T-helper 22 cell (primary cell): Measurements from ENCODE around the gene FBXL17.

Experiments used
- DNase-seq: peaks from one replicate; pipeline ENCODE4 v3.0.0-alpha.2; 2020; ENCODE audit warnings: low read depth

FBXL17 gene

DNA sequence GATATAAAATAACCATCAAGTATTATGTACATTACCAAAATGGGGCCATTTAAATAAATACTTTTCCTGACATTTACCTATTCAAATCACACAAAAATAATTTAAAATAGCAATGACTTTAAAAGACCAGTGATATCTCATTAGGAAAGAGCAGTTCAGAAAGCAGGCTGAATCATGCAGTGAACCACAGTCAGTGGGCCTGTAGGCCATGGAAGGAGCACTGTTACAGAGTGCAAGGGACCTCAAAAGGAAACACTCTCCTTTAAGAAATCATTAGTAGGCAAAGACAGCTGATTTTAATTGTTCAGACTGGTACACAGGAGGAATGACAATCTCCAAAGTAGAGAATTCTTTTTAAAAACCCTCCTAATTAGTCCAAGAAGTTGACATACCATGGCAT, 427.6 kb downstream of the FBXL17 start:
- no peak for DNase-seq

DNA sequence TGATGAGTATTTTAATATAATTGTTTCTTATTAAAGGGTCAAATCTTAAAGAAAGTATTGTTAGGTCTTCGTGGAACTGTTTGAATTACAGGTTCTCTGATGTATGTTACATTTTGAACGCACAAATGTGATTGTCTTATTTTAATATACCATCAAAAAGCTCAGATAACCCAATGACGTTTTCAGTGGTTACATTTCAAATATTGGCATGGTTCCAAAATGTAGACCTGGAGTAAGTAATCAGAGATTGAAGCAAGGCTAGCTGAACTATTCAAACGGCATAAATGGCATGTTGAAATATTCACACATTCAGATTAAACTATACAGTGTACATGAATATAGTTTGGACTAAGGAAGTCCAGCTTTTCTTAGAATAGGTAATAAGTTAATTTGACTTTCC, 429.4 kb downstream of the FBXL17 start:
- no peak for DNase-seq

DNA sequence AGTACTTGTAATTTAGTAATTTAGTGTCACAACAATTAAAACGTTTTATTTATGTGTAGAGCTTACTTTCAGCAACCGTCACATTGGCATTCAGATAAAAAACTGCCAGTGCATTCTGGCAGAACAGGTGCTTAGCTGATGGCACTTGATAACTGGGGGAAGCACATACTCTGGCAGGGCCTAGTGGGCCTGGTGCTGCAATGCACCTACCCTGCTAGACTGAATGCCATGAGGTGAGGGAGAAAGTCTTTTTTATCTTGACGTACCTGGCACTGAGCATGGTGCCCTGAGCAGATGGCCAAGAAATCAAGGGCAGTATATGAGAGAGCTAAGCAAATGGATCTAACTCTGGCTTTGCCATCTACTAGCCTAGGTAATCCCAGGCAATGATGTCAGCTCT, 430.6 kb downstream of the FBXL17 start:
- DNase-seq: no peak

DNA sequence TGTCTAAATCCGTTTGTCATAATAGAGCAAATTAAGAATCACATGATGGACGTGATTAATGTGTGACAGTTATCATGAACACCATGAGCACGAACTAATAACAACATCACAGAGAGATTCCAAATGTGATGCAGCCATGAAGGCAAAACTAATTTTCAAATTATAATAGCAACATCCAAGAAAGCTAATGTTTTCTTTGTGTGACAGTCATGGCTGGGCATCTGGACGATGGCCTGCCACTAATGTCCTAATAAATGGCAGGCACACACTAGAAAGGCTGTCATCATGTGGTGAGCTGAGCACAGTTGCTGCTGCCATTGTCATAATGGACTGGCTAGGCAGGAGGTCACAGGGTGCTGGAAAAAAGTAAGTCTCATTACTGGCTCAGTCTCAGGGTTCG, 431.1 kb downstream of the FBXL17 start:
- DNase-seq: no peak

DNA sequence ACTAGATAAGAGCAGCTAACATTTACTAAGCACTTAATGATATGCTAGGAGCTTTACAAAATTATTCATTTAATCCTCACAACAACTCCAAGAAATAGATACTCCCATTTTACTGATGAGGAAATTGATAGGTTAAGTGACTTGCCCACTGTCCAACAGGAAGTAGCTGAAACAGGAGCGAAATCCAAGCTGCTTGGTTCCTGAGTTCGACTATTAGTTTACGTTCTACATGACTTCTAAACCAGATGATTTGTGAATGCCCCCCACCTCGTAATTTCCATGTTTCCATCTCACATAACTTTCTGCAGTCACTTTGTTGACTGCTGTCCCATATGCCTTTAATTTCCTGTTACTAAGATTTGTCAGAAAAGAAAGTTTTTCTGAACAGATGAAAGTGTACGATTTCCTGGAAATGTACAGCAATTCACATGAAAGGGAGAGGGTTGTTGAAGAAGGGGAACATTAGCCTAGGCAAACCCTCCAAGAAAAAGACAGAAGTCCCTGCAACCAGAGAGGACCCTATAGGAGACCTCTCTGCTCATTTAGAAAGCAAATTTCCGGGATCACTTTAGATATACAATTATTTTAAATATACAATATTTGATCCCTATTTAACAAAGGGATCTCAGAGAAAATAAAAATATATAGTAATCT, 432.1 kb downstream of the FBXL17 start:
- no peak for DNase-seq

DNA sequence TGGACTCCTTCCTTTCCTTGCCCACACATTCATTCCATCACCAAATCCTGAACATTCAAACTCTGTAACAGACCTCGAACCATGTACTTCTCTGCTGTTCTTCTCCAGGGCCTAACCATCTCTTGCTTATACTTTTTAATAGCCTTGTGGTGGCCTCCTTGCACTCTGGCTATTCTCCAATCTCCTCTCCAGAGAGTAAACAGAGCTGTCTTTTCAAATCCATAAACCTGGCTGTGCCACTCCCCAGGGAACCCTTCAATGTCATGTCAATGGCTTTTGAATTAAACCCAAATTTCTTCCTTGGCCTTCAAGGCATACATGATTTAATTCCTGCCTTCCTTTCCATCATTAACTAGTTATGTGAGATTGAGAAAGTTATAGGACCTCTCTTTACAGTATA, 433.5 kb downstream of the FBXL17 start:
- no peak for DNase-seq

DNA sequence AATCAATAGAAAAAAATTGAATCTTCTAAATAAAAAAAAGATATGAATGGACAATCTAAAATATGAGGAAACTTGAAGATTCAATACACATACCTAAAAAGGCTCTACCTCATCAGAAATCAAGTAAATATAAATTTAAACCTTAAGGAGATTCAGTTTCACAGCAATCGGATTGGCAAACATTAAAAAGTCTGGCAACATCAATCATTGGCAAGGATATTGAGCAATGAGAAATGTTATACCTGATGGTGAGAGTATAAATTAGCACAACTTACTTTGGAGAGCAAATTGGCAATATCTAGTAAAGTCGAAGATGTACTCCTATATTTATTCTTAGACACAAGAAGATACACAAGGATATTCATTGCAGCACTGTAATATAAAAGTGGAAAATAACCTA, 436.8 kb downstream of the FBXL17 start:
- no peak for DNase-seq

DNA sequence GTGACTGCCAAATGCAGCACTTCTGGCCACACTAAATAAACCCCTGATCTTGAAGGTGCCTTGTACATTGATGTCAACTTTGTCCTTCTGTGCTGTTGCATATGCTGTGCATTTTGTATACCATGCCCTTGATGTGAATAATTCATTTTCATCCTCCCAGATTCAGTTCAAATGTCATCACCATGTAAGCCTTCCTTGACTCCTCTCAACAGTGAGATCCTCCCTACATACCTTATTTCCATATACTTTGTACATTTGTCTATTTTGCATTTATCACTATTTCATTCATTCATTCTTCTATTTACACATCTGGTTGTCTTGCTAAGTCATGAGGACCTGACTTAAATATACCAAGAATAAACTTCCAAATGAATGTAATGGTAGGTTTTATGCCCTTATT, 438.0 kb downstream of the FBXL17 start:
- DNase-seq: no peak

DNA sequence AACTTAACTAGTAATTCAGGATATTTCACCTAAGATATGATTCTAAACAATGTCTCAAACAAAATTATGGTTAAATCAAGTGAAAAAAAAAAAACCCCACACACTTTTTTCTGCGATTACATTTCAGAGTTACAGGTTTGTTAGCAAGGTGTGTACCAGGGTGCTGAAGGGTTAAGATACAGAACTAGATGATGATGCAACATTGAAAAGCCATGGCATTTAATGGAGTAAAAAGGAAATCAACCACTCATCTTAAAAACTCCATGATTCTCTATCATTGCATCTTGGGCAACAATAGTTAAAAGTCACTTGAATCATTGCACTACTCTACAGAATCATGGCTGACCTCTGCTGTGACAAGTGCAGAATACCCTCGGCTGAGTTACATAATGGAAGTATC, 440.9 kb downstream of the FBXL17 start:
- no peak for DNase-seq

DNA sequence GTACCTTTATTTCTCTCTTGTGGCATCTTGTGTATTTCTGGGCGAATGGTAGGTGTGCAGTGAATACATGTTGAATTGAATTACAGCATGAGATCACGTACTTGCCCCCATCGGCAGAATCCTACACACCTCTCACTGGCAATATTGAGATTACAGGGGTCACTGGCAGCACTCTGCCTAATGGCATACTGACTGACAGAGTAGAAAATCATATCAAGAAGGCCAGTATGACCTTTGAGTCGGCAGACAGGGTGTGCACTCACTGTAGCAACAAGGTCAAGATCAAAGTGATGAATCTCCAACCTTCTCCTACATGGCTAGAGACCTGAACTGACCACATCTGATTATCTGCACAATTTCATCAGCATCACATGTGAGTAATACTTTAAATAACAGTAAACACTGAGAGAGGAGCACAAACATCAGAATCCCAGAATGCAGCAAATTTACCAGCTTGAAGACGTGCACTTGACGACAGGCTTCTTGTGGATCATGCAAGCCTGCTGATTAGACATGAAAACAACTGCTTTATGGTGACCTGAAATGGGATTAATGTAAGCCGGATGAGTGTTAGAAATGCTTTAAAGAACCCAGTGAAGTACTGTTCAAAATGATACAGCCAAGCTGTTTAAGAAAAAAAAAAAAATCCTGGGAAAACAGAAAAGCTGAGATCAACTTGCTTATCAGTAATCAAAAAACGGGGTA, 444.1 kb downstream of the FBXL17 start:
- no peak for DNase-seq

DNA sequence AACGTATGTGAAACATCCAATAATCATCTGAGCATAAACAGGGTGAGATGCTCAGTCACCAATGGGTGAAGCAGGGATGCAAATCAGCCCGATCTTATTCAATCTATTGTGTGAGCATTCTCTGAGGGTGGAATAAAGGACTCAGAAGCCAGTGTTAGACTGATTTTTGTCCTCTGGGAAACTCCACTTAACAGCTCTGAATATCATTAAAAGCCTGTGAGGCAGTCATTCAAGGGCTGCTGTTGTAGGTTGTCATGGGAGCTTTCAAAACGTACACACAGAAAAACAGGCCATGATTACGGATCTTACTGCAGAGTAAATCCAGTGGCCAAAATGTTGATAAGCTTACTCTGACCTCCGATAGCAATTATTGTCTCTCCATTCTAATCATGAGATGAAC, 444.7 kb downstream of the FBXL17 start:
- DNase-seq: no peak

DNA sequence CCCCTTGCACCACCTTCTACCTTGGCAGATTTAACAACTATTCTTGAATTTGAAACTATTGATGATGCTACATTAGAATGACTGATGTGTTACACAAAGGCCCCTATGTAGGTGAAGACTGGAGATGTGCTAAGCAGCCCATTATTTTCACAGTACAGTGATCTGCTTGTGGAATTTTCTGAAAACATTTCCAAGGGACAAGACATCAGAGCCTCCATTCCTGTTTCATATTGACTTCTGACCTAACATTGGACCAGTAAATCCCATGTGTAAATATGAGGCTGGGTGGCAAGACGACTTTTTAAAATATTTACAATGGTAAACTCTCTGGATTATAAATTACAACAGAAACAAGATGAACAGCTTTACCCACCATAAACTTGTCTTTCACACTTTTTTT, 445.4 kb downstream of the FBXL17 start:
- DNase-seq: no peak

DNA sequence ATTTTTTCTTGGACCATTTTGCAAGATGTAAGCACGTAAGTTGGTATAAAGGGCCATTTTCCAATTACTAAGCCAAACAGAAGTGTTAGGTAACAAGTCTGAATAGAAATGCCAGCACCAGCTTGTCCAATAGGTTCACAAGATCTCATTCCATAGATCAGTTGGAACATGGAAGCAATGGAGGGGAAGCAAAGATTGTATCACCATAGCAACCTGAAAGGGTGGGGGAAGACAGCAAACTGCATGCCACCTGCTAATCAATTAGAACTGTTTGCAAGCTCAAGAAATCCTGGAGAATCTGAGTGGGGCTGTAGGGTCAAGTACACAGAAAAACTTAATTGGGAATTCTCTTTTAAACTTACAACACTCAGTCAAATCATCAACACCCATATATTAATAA, 446.3 kb downstream of the FBXL17 start:
- no peak for DNase-seq

DNA sequence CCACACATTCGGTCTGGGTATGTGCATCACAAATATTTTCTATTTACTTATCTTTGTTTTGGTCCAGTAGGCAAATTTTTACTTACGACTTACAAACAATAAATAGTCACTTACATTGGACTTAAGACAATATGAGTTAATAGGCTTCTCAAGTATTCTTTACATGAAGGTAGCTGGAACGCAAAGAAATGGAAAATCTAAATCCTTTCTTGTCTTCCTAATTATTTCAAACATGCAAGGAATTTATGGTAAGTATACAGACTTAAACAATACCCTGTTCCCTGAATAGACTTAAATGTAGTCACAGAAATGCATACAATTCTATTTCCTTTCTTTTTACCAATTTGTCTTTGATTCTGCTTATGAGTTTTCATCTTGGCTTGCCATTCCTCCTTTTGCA, 448.6 kb downstream of the FBXL17 start:
- DNase-seq: no peak

DNA sequence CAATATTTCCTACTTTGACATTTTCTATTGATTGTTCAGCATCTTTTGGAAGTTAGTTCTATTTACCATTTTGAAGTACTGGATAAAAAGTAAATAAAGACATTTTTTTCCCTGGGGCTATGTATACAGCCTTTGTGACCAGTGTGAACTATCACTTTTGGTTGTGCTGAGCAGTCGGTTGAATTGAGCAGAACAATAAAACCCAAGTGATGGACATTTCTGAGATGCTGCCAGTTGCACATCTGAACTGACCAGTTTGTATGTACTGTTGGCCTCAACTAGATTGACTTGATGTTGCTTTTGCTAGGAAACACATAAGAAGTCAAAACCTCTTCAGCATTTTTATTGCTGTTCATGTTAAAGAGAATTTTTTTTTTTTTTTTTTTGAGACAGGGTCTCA, 451.0 kb downstream of the FBXL17 start:
- DNase-seq: no peak

DNA sequence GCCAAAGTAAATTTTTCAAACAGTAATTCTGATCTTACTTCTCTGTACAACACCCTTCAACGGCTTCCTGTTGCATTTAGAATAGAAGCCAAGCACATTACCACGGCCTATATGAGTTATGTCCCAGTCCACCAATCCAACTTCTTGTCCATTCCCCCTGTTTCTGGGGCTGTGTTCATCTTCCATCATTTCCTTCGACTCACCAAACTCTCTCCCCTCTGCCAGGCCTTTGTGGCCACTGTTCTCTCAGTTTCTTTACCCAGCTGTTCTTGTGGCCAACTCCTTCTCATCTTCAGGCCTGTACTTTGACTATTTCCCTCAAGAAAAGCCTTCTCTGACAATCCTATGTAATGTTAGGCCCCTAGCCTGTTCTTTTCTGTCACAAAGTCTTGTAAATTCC, 451.8 kb downstream of the FBXL17 start:
- no peak for DNase-seq

DNA sequence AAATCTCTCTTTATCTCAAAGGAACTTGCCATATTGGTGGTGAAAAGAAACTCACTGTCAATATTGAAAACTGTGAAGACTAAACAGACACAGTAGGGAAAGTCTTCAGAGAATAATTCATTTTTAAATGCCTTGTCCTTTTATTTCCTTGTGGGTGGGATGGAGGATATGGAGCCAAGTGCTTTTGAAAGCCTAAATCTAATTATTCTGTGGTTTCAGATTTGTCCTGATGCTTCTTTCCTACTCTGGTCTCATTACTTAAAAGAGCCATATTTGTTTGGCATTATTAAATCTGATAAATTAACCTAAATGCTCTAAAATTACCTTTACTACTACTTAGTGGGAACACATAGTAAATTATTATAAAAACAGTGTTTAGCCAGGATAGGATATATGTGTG, 452.8 kb downstream of the FBXL17 start:
- DNase-seq: no peak

DNA sequence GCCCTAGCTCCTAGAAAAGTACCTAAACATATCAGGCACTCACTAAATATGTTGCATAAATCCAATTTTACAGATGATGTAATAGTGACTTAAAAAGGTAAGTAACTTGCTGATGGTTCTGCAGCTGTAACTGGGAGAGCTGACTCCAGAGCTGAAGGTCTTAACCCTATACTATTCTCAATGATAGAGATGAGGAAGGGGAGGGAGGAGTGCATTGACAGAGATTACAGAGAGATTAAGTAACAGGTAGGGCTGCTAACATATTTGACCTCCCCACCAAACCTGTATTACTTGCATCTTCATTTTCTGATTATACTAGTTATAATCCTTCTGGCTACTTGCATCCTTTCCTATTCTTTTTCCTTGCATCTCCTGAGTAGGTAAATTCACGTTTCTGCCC, 455.8 kb downstream of the FBXL17 start:
- DNase-seq: no peak

DNA sequence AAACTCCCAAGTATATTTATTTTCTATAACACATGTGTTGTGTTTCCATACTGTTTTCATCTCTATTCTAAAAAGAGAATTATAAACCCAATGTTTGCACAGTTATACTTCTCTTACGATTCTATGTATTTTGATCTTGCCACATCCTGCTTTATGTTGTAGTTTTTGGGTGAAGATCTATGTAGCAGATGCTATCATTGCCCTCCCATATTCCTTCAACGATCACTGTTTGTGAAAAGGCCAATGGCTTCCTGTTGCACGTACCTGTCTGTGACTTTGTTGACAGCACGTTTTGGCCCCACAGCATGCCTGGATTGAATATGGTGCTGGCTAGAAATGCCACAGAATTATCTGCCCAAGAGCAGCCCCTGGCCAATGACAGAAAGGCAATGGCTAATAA, 456.7 kb downstream of the FBXL17 start:
- no peak for DNase-seq

DNA sequence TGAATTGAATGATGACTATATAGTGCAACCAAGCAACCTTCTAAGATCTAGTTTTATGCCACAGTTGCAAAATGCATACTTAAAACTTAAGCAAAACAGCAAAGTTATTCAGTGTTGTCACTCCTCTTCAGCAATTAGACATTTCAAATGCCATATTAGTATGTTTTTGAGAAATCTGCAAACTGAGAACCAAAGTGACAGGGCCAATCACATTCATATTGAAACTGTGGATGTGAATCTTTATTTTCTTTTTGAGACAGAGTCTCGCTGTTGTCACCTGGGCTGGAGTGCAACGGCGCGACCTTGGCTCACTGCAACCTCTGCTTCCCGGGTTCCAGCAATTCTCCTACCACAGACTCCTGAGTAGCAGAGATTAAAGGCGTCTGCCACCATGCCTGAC, 461.9 kb downstream of the FBXL17 start:
- DNase-seq: no peak

DNA sequence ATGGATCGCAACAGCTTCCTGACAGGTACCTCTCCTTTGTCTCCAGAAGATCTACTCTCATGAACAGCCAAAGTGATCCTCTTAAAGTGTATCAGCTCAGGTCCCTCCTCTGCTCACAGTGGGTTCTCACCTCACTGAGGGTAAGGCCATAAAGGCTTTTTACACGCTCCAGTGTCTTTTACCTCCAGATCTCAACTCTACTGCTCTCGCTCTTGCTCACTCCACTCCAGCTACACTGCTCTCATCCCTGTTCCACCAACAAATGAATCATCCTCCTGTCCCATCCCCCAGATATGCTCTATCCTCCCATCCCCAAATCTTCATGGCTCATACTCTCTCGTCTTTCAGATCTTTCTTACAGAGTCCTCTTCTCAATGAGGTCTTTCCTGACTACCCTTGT, 462.5 kb downstream of the FBXL17 start:
- no peak for DNase-seq

DNA sequence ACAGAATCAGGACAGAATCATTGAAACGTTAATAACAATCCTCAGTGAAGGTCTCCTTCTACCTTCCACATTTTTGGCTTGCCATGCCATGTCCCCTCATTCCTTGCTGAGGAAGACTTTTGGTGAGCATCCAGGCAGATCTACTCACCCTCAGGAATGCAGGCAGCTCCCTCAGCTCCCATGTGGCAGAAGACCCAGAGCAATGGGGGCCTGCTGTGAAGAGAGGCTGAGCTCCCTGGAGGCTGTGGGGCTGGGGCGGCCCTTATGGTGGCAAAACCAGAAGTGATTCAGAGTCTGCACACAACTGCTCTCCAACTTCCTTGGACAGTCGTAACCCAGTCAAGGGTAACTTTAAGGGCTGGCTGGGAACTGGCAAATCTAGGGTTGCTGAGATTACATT, 463.9 kb downstream of the FBXL17 start:
- DNase-seq: no peak

DNA sequence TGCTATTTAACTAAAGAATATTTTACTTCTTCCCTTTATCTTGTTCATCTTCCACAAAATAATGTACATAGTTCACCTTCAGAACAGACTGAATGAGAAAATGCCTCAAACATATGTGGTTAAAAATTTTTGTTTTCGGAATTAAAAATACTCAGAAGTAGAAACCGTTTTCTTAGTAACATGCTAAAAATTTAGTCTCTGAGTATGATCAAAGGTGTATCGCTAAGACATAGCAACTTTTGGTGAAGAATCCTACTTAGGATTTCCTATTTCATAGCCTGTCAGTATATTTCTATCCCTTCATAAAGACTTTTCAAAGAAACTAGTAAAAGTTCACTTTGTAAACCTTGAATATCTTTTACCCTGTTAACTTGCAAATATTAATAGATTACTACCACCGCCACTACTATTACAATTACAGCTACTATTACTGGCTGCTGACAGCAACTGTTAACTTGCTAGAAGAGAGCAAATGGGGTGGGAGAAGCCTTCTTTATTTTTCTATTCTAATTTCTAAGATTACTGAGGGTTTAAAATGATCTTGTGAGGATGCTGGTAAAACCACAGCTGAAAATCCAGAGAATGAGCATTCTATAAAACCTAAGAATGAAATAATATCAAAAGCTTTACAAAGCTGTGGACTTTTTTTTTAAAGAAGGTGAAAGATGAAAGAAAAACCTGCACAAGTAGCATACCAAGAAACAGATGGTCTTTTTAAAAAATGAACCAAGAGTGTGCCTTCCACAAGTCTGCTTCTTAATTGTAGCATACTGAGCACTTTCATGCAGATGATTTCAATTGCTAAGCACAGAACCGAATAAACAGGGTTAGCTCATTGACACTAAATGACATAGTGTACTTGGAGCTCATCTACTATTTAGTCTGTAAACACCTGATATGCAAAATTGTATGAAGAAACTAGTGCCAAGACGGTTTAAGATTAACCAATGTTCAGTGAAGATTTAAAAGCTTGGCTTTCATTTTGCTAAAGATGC, 464.9 kb downstream of the FBXL17 start:
- no peak for DNase-seq
